H9 (cell line): ENCODE measurements around the gene HDAC7. TPM values are rescaled to one million over a fixed set of nuclear protein-coding genes. Genes with fewer than 3 reads are reported as not detected.

Source experiments
- DNase-seq: peaks from one replicate; pipeline ENCODE4 v3.0.0-alpha.2; 2017
- H2AFZ ChIP-seq: one replicate; pipeline ENCODE4 v1.6.1; 2013; ENCODE audit warnings: mild to moderate bottlenecking, low read length, control low read depth, moderate library complexity
- H2AK5ac ChIP-seq: 2 replicates; pipeline ENCODE4 v1.6.1; 2013; ENCODE audit warnings: low read length, control low read depth, mixed read lengths; ENCODE audit not compliant: insufficient read length
- H2BK120ac ChIP-seq: one replicate; pipeline ENCODE4 v1.6.1; 2013; ENCODE audit warnings: low read depth, mild to moderate bottlenecking, low read length, control low read depth, inconsistent platforms; ENCODE audit not compliant: poor library complexity, severe bottlenecking
- H2BK12ac ChIP-seq: 2 replicates; pipeline ENCODE4 v1.6.1; 2013; ENCODE audit warnings: low read length, control low read depth, mixed read lengths, low read depth; ENCODE audit not compliant: insufficient read length
- H2BK15ac ChIP-seq: 2 replicates; pipeline ENCODE4 v1.6.1; 2013; ENCODE audit warnings: low read depth, low read length, control low read depth
- H2BK20ac ChIP-seq: one replicate; pipeline ENCODE4 v1.6.1; 2013; ENCODE audit warnings: low read depth, mild to moderate bottlenecking, low read length, control low read depth, inconsistent platforms; ENCODE audit not compliant: poor library complexity, severe bottlenecking
- H2BK5ac ChIP-seq: 2 replicates; pipeline ENCODE4 v1.6.1; 2013; ENCODE audit warnings: low read length, control low read depth, mixed read lengths; ENCODE audit not compliant: insufficient read length
- H3K14ac ChIP-seq: 2 replicates; pipeline ENCODE4 v1.6.1; 2013; ENCODE audit warnings: low read length, control low read depth; ENCODE audit not compliant: insufficient read depth
- H3K18ac ChIP-seq: 2 replicates; pipeline ENCODE4 v1.6.1; 2013; ENCODE audit warnings: low read depth, mild to moderate bottlenecking, mixed read lengths, low read length, control low read depth; ENCODE audit not compliant: insufficient read length
- H3K23ac ChIP-seq: 2 replicates; pipeline ENCODE4 v1.6.1; 2013; ENCODE audit warnings: low read length, control low read depth, mixed read lengths, low read depth; ENCODE audit not compliant: insufficient read length
- H3K23me2 ChIP-seq: 2 replicates; pipeline ENCODE4 v1.6.1; 2013; ENCODE audit warnings: low read depth, mild to moderate bottlenecking, mixed read lengths, low read length, control low read depth; ENCODE audit not compliant: insufficient read length, poor library complexity, severe bottlenecking
- H3K27ac ChIP-seq: 2 replicates; pipeline ENCODE4 v1.5.1; 2013; ENCODE audit warnings: low read length, control low read depth, mixed read lengths, low read depth; ENCODE audit not compliant: insufficient read length
- H3K27me3 ChIP-seq: 2 replicates; pipeline ENCODE4 v1.6.1; 2013; ENCODE audit warnings: low read length, control low read depth, inconsistent platforms; ENCODE audit not compliant: insufficient read depth
- H3K4ac ChIP-seq: 2 replicates; pipeline ENCODE4 v1.6.1; 2013; ENCODE audit warnings: low read depth, mild to moderate bottlenecking, control low read depth, inconsistent platforms, low read length, moderate library complexity
- H3K4me1 ChIP-seq: 2 replicates; pipeline ENCODE4 v1.6.1; 2013; ENCODE audit warnings: low read length, control low read depth, inconsistent platforms; ENCODE audit not compliant: insufficient read depth
- H3K4me2 ChIP-seq: 2 replicates; pipeline ENCODE4 v1.6.1; 2013; ENCODE audit warnings: low read length, control low read depth, mixed read lengths; ENCODE audit not compliant: insufficient read length, insufficient read depth
- H3K56ac ChIP-seq: 2 replicates; pipeline ENCODE4 v1.6.1; 2013; ENCODE audit warnings: low read depth, mild to moderate bottlenecking, mixed read lengths, low read length, control low read depth; ENCODE audit not compliant: insufficient read length
- H3K79me1 ChIP-seq: 2 replicates; pipeline ENCODE4 v1.6.1; 2013; ENCODE audit warnings: low read depth, mild to moderate bottlenecking, moderate library complexity, low read length, control low read depth, inconsistent platforms; ENCODE audit not compliant: insufficient read depth, poor library complexity, severe bottlenecking
- H3K79me2 ChIP-seq: 2 replicates; pipeline ENCODE4 v1.6.1; 2013; ENCODE audit warnings: low read length, control low read depth, inconsistent platforms; ENCODE audit not compliant: insufficient read depth
- H3K9ac ChIP-seq: 2 replicates; pipeline ENCODE4 v1.6.1; 2013; ENCODE audit warnings: low read length, control low read depth, mixed read lengths; ENCODE audit not compliant: insufficient read length; ENCODE audit errors: extremely low read depth
- H3K9me3 ChIP-seq: one replicate; pipeline ENCODE4 v1.6.1; 2013; ENCODE audit warnings: low read depth, low read length, inconsistent platforms; ENCODE audit not compliant: control insufficient read depth
- H3T11ph ChIP-seq: one replicate; pipeline ENCODE4 v1.6.1; 2013; ENCODE audit warnings: mild to moderate bottlenecking, low read length, control low read depth, inconsistent platforms
- H4K20me1 ChIP-seq: one replicate; pipeline ENCODE4 v1.6.1; 2013; ENCODE audit not compliant: control insufficient read depth, insufficient read length, insufficient read depth
- H4K5ac ChIP-seq: 2 replicates; pipeline ENCODE4 v1.6.1; 2013; ENCODE audit warnings: low read depth, mild to moderate bottlenecking, mixed read lengths, low read length, control low read depth; ENCODE audit not compliant: insufficient read length
- H4K8ac ChIP-seq: replicated peaks from 2 replicates; pipeline ENCODE4 v1.6.1; 2013; ENCODE audit warnings: low read length, control low read depth, mixed read lengths, low read depth; ENCODE audit not compliant: insufficient read length
- H4K91ac ChIP-seq: 2 replicates; pipeline ENCODE4 v1.6.1; 2013; ENCODE audit warnings: low read depth, mild to moderate bottlenecking, moderate library complexity, mixed read lengths, low read length, control low read depth; ENCODE audit not compliant: insufficient read length
- H3K27ac Mint-ChIP-seq, 3 experiments: 2 replicates in 2 of 3; 3 replicates in 1 of 3; pipeline ENCODE4 v1.8.0; 2020 to 2021; ENCODE audit warnings: mixed read lengths in 3 of 3, mild to moderate bottlenecking in 1 of 3, moderate library complexity in 1 of 3
- H3K27me3 Mint-ChIP-seq: 2 replicates; pipeline ENCODE4 v1.8.0; 2021; ENCODE audit warnings: low read depth, mild to moderate bottlenecking, moderate library complexity, mixed read lengths
- H3K36me3 Mint-ChIP-seq, 3 experiments: 2 replicates in 2 of 3; 3 replicates in 1 of 3; pipeline ENCODE4 v1.8.0; 2020 to 2021; ENCODE audit warnings: low read depth in 3 of 3, mixed read lengths in 3 of 3; ENCODE audit not compliant: insufficient read depth in 1 of 3
- H3K4me1 Mint-ChIP-seq, 2 experiments: 2 replicates each; pipeline ENCODE4 v1.8.0; 2020; ENCODE audit warnings: mixed read lengths in 2 of 2
- H3K4me3 Mint-ChIP-seq, 2 experiments: 2 replicates in 1 of 2; 3 replicates in 1 of 2; pipeline ENCODE4 v1.8.0; 2020 to 2021; ENCODE audit warnings: mild to moderate bottlenecking in 2 of 2, mixed read lengths in 2 of 2, moderate library complexity in 1 of 2
- H3K9me3 Mint-ChIP-seq, 2 experiments: 2 replicates in 1 of 2; 3 replicates in 1 of 2; pipeline ENCODE4 v1.8.0; 2020; ENCODE audit warnings: mild to moderate bottlenecking in 2 of 2, mixed read lengths in 2 of 2, moderate library complexity in 1 of 2
- CTCF ChIP-seq: fragments of 200-600 bp; sonication (generic); conservative IDR thresholded peaks from 3 replicates; pipeline ENCODE4 v1.8.0; 2021; ENCODE audit warnings: antibody characterized with exemption, mild to moderate bottlenecking
- WGBS: extraction: QIAGEN DNeasy Blood & Tissue Kit; methylation state at CpG from one replicate; pipeline ENCODE4 v1.1.7; 2013; ENCODE audit warnings: missing lambda C conversion rate, low lambda C conversion rate, mixed read lengths; ENCODE audit not compliant: insufficient read length; ENCODE audit errors: extremely low coverage; 5-methylcytosine and 5-hydroxymethylcytosine counted together
- total RNA-seq: library from RNA; stranded (reverse); gene quantifications from 2 replicates; pipeline ENCODE4 v1.2.1, GENCODE V29; 2021

Gene HDAC7
- total RNA-seq, 1 experiment from 2014 or later: 72.1 TPM

GRCh38 chr12:47773062-47773857 is 46.4 kb downstream of the HDAC7 start, which contains the start of gene SLC48A1:
TSS of gene SLC48A1 (plus strand) at chr12:47773238. CDS start at chr12:47773305, 67 bp downstream.
- no peak within 1 kb of the TSS for H2BK12ac ChIP-seq
- H2AK5ac ChIP-seq: no peak within 1 kb of the TSS
- no peak within 1 kb of the TSS for H2BK20ac ChIP-seq
- H3K4me1 Mint-ChIP-seq: peaks cover 20 to 32% of the 10 kb centered on the region in 2 experiments
- H3T11ph ChIP-seq: no peak within 1 kb of the TSS
- H3K27ac ChIP-seq: no peak within 1 kb of the TSS
- no peak within 1 kb of the TSS for H2BK15ac ChIP-seq
- H3K4me2 ChIP-seq: peak within 1 kb of the TSS; percentile 69
- H3K9me3 ChIP-seq: no peaks in the 10 kb centered on the region
- no peaks in the 10 kb centered on the region for H3K79me1 ChIP-seq
- H4K20me1 ChIP-seq: peaks cover 1% of the 10 kb centered on the region
- no CpG with 5 or more reads among the region's 106 CpGs for WGBS
- no peak within 1 kb of the TSS for H4K8ac ChIP-seq
- H3K9me3 Mint-ChIP-seq: no peaks in the 10 kb centered on the region
- no peak within 1 kb of the TSS for H3K56ac ChIP-seq
- H3K18ac ChIP-seq: no peak within 1 kb of the TSS
- no peak within 1 kb of the TSS for H3K9ac ChIP-seq
- no peak within 1 kb of the TSS for H3K4ac ChIP-seq
- H3K27ac Mint-ChIP-seq: peak within 1 kb of the TSS in 1 of 3 experiments; percentile 27; a peak in 2 of 7 replicates
- H3K27me3 ChIP-seq: no peaks in the 10 kb centered on the region
- peaks cover 0 to 1% (median 0%) of the 10 kb centered on the region in 3 experiments; a peak in 2 of 7 replicates for H3K36me3 Mint-ChIP-seq
- no peak within 1 kb of the TSS for H4K5ac ChIP-seq
- H3K79me2 ChIP-seq: no peaks in the 10 kb centered on the region
- no peak within 1 kb of the TSS for H3K23ac ChIP-seq
- peak within 1 kb of the TSS; percentile 81 to 92 for H3K4me3 Mint-ChIP-seq
- no peak within 1 kb of the TSS for H2BK5ac ChIP-seq
- DNase-seq: peak; percentile 79
- no peak within 1 kb of the TSS for H4K91ac ChIP-seq
- H2AFZ ChIP-seq: no peak within 1 kb of the TSS
- peaks cover 5% of the 10 kb centered on the region for H3K4me1 ChIP-seq
- peaks cover 22% of the 10 kb centered on the region for H3K27me3 Mint-ChIP-seq
- peaks cover 6% of the 10 kb centered on the region for H3K23me2 ChIP-seq
- H2BK120ac ChIP-seq: no peak within 1 kb of the TSS
- H3K14ac ChIP-seq: no peak within 1 kb of the TSS; the same call in 1 of the 2 replicates
- peak; percentile 37; the same call in 2 of the 3 replicates for TF ChIP-seq CTCF
